ENCODE data around the gene SNX4. TPM values are rescaled to one million over a fixed set of nuclear protein-coding genes. Genes with fewer than 3 reads are reported as not detected.

SNX4 gene
- polyA plus RNA-seq, 2 of the 4 experiments (the other 2 are of a cell fraction) = 19.1 to 21.7 TPM

DNA sequence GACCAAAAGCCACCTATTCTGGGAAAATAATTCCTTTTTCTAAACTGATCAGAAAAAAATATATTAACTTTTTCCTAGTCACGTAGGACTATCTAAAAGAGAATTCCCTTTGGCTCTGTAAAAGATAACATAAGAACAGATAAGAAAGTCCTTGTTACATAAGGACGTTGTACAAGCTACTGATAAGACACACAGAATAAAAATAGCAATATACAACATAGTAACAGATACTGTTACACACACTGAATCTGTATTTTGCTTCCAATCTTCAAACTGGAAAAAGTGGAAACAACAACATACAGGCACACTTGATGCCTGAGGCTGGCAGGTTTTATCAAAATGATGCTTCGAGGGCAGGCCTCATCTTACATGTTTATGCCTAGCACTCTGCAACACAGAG is 59.8 kb downstream of the SNX4 start (continued):
- TF ChIP-seq FOSL2 (IDR thresholded peaks at IDR 0.05) (no peak), FOSL2 (CRISPR knock-in tag; IDR thresholded peaks at IDR 0.05) (no peak), POLR2A (IDR thresholded peaks at IDR 0.05; ENCODE audit: low read length) (no peak), ZSCAN20 (CRISPR knock-in tag; IDR thresholded peaks at IDR 0.05) (no peak)

DNA sequence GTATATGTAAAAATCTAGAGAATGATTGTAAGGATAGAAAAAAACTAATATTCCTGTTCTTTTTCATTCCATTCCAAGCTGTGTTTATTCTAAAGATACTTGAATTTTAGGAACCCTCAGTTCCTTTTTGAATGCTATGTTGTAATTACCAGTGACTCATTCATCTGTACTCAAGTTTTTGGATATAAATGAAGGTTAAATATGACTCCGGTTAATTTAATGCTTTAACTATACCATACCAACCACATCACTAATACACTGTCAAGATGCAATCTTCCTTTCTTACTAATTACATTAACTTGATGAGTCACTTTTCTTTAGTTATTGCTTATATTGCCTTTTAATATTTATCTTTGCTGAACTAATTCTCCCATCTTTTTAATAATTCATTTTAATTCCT is 76.1 kb downstream of the SNX4 start:
- FAIRE-seq = no peak
- CTCF ChIA-PET = interaction anchor here (1.3 kb wide), 1 partner anchor 449 kb away, joined by 3 read pairs; no protein-coding TSS in a partner anchor
- 94% methylated on average over 1 of the region's 1 CpG for WGBS (ENCODE audit: missing lambda C conversion rate)

GRCh38 chr3:125442506-125442905 is 77.5 kb downstream of the SNX4 start:
- CTCF ChIA-PET = interaction anchor here (0.6 to 8.8 kb wide), 3 partner anchors 14 to 447 kb away, joined by 4 to 96 read pairs (median 5); no protein-coding TSS in a partner anchor

More for the DNA sequence above, 76.1 kb downstream of the SNX4 start:
- Histone ChIP-seq H3K27ac (no peak overlapping the region), H3K4me2 (no peak overlapping the region), H3K9me3 (no peaks in the 10 kb centered on the region), H3K4me3 (no peak overlapping the region), H3K4me1 (no peaks in the 10 kb centered on the region)
- no peak for TF ChIP-seq FOSL2 (IDR thresholded peaks at IDR 0.05)
- peak; percentile 30; the same call in 1 of the 2 replicates for TF ChIP-seq FOSL2 (CRISPR knock-in tag; IDR thresholded peaks at IDR 0.05)
- no peak for TF ChIP-seq EHF (CRISPR knock-in tag; IDR thresholded peaks at IDR 0.05)
- no peak for TF ChIP-seq HDAC2 (IDR thresholded peaks at IDR 0.05)
- no peak for TF ChIP-seq ZSCAN20 (CRISPR knock-in tag; IDR thresholded peaks at IDR 0.05)
- TF ChIP-seq RAD21 (conservative IDR thresholded peaks at IDR 0.05 in 1 of 2, IDR thresholded peaks at IDR 0.05 in 1 of 2) = no peak
- TF ChIP-seq RFX5 (IDR thresholded peaks at IDR 0.05) = no peak
- no peak for TF ChIP-seq PBX3 (IDR thresholded peaks at IDR 0.05)
- TF ChIP-seq, protein P1, sequence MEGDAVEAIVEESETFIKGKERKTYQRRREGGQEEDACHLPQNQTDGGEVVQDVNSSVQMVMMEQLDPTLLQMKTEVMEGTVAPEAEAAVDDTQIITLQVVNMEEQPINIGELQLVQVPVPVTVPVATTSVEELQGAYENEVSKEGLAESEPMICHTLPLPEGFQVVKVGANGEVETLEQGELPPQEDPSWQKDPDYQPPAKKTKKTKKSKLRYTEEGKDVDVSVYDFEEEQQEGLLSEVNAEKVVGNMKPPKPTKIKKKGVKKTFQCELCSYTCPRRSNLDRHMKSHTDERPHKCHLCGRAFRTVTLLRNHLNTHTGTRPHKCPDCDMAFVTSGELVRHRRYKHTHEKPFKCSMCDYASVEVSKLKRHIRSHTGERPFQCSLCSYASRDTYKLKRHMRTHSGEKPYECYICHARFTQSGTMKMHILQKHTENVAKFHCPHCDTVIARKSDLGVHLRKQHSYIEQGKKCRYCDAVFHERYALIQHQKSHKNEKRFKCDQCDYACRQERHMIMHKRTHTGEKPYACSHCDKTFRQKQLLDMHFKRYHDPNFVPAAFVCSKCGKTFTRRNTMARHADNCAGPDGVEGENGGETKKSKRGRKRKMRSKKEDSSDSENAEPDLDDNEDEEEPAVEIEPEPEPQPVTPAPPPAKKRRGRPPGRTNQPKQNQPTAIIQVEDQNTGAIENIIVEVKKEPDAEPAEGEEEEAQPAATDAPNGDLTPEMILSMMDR (IDR thresholded peaks at IDR 0.05) = no peak
- TF ChIP-seq HOXB13 (CRISPR knock-in tag; IDR thresholded peaks at IDR 0.05; ENCODE audit: low read depth) = no peak
- POLR2A ChIA-PET = no interaction called here
- no peak for ATAC-seq
- DNase-seq (ENCODE audit: low read depth in 1 of 2, low spot score in 1 of 2) = no peak

More at GRCh38 chr3:125442506-125442905, 77.5 kb downstream of the SNX4 start:
- Histone ChIP-seq H3K27ac (no peak overlapping the region), H3K4me3 (no peak overlapping the region), H3K4me1 (no peaks in the 10 kb centered on the region), H3K9me3 (no peaks in the 10 kb centered on the region), H3K4me2 (no peak overlapping the region)
- POLR2A ChIA-PET = no interaction called here
- DNase-seq (ENCODE audit: low read depth in 1 of 2, low spot score in 1 of 2) (no peak), ATAC-seq (no peak), FAIRE-seq (no peak)
- TF ChIP-seq ZC3H11A (IDR thresholded peaks at IDR 0.05) (no peak), CHD2 (IDR thresholded peaks at IDR 0.05; ENCODE audit: low read length, partially characterized antibody) (no peak), FOXS1 (CRISPR knock-in tag; IDR thresholded peaks at IDR 0.05) (no peak), BHLHE40 (IDR thresholded peaks at IDR 0.05; ENCODE audit: low read depth, low read length) (no peak), NPAS2 (CRISPR knock-in tag; IDR thresholded peaks at IDR 0.05; ENCODE audit: borderline replicate concordance) (no peak), HOXB5 (CRISPR knock-in tag; IDR thresholded peaks at IDR 0.05) (no peak), ZFP36 (IDR thresholded peaks at IDR 0.05; ENCODE audit: borderline replicate concordance, partially characterized antibody) (no peak), BCL3 (IDR thresholded peaks at IDR 0.05) (no peak), MAFK (IDR thresholded peaks at IDR 0.05; ENCODE audit: partially characterized antibody) (no peak), CEBPB (IDR thresholded peaks at IDR 0.05) (no peak), HEYL (CRISPR knock-in tag; IDR thresholded peaks at IDR 0.05) (no peak), NFE2L2 (conservative IDR thresholded peaks at IDR 0.05; ENCODE audit: low read length) (no peak), KDM1A (IDR thresholded peaks at IDR 0.05; ENCODE audit: low read depth) (no peak)
- TF ChIP-seq, protein P1 (IDR thresholded peaks at IDR 0.05) = no peak
- WGBS (ENCODE audit: missing lambda C conversion rate) = 90% methylated on average over 1 of the region's 1 CpG

Data from A549 (cell line).